GM19099 (cell line): ENCODE results near the gene RFLNA.

Experiments
- POLR2A ChIP-seq: IDR thresholded peaks from 3 replicates; pipeline ENCODE4 v1.6.1; 2011; ENCODE audit warnings: low read depth; ENCODE audit not compliant: insufficient read length; ENCODE audit errors: extremely low read depth

Gene RFLNA

GRCh38 chr12:124334976-124335375, 40.1 kb downstream of the RFLNA start:
- TF ChIP-seq POLR2A, result no peak

GRCh38 chr12:124335426-124336183, 40.7 kb downstream of the RFLNA start:
- TF ChIP-seq POLR2A, result no peak

- TF ChIP-seq POLR2A, result no peak
Observed at GRCh38 chr12:124336184-124336437, 41.2 kb downstream of the RFLNA start.

GRCh38 chr12:124336742-124337520, 42.0 kb downstream of the RFLNA start:
- TF ChIP-seq POLR2A, result no peak

- TF ChIP-seq POLR2A, result no peak
Observed at GRCh38 chr12:124337622-124338021, 42.7 kb downstream of the RFLNA start.

- no peak for TF ChIP-seq POLR2A
Observed at GRCh38 chr12:124338448-124338847, 43.6 kb downstream of the RFLNA start.

- TF ChIP-seq POLR2A, result no peak
Observed at GRCh38 chr12:124338876-124339603, 44.1 kb downstream of the RFLNA start.

GRCh38 chr12:124340080-124340900, 45.4 kb downstream of the RFLNA start:
- no peak for TF ChIP-seq POLR2A

GRCh38 chr12:124341645-124342069, 46.8 kb downstream of the RFLNA start:
- no peak for TF ChIP-seq POLR2A

- no peak for TF ChIP-seq POLR2A
Observed at GRCh38 chr12:124344022-124344421, 49.1 kb downstream of the RFLNA start.

- TF ChIP-seq POLR2A, result no peak
Observed at GRCh38 chr12:124344526-124344925, 49.6 kb downstream of the RFLNA start.

GRCh38 chr12:124345795-124346194, 50.9 kb downstream of the RFLNA start:
- no peak for TF ChIP-seq POLR2A

- no peak for TF ChIP-seq POLR2A
Observed at GRCh38 chr12:124346425-124347168, 51.7 kb downstream of the RFLNA start.

- TF ChIP-seq POLR2A, result no peak
Observed at GRCh38 chr12:124347335-124347734, 52.4 kb downstream of the RFLNA start.
